GM18517 (cell line): ENCODE results near the gene SYNGR3.

Experiments used
- ATAC-seq: cut with Tn5 transposase; IDR thresholded peaks from one replicate; pipeline ENCODE4 v1.9.1; 2021; ENCODE audit warnings: mild to moderate bottlenecking, moderate library complexity; ENCODE audit not compliant: unreplicated experiment

The SYNGR3 gene

GRCh38 chr16:2039274-2040031, 49.7 kb downstream of the SYNGR3 start:
- ATAC-seq = no peak

GRCh38 chr16:2040041-2040786, 50.4 kb downstream of the SYNGR3 start:
- no peak for ATAC-seq

GRCh38 chr16:2040787-2041522, 51.2 kb downstream of the SYNGR3 start:
- no peak for ATAC-seq

- ATAC-seq = no peak
Measured at GRCh38 chr16:2042171-2042985, 52.6 kb downstream of the SYNGR3 start.

GRCh38 chr16:2042986-2043666, 53.4 kb downstream of the SYNGR3 start:
- ATAC-seq = no peak
